ENCODE data around the gene RCC2.

DNA sequence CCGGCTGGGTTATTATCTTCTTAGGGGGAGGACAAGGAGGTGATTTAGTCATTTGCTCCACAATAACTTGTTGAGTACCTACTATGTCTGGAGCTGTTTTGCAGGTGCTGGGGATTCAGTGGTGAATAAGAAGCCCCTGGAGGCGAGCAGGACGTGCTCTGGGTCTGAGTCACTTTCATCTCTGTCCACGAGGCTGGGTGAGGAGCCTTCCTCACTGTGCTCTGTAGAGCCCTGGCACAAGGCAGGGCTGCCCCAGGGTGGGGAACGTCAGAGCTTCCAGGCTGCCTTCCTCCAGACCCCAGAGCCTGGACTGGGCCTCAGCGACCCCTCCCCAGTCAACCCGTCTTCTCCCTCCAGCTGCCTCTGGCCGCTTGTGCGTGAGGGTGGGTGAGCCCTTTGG is 70.0 kb downstream of the RCC2 start:
- TF ChIP-seq, protein P1, sequence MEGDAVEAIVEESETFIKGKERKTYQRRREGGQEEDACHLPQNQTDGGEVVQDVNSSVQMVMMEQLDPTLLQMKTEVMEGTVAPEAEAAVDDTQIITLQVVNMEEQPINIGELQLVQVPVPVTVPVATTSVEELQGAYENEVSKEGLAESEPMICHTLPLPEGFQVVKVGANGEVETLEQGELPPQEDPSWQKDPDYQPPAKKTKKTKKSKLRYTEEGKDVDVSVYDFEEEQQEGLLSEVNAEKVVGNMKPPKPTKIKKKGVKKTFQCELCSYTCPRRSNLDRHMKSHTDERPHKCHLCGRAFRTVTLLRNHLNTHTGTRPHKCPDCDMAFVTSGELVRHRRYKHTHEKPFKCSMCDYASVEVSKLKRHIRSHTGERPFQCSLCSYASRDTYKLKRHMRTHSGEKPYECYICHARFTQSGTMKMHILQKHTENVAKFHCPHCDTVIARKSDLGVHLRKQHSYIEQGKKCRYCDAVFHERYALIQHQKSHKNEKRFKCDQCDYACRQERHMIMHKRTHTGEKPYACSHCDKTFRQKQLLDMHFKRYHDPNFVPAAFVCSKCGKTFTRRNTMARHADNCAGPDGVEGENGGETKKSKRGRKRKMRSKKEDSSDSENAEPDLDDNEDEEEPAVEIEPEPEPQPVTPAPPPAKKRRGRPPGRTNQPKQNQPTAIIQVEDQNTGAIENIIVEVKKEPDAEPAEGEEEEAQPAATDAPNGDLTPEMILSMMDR (optimal IDR thresholded peaks at IDR 0.05 in 1 of 3, IDR thresholded peaks at IDR 0.05 in 1 of 3, conservative IDR thresholded peaks at IDR 0.05 in 1 of 3; ENCODE audit: extremely low read depth in 1 of 3, insufficient read depth in 2 of 3, low read length in 3 of 3), result no peak
- no peak for TF ChIP-seq EZH2 (IDR thresholded peaks at IDR 0.05; ENCODE audit: low read length)

All from keratinocyte (primary cell).